Psoas muscle (tissue), 8 donors: ENCODE measurements around the gene SNRNP200. TPM values are rescaled to one million over a fixed set of nuclear protein-coding genes. Genes with fewer than 3 reads are reported as not detected.
A peak's percentile ranks its signal among the peaks of the same experiment; 100 is the strongest.

Source experiments
- ATAC-seq, 4 donors: fragments of 200-7000 bp; cut with Tn5 transposase; one replicate each; pipeline ENCODE4 v1.9.1; 2020; ENCODE audit warnings: moderate library complexity in 3 of 4, mild to moderate bottlenecking in 2 of 4
- DNase-seq, 2 donors: peaks; one replicate each; pipeline ENCODE4 v3.0.0-alpha.2; 2020
- H3K27ac ChIP-seq: fragments of 200-600 bp; one replicate; pipeline ENCODE4 v1.8.0; 2022
- H3K27me3 ChIP-seq, 3 donors: fragments of 200-600 bp in 1 of 3; one replicate each; pipeline versions ENCODE4 v1.6.1 to v1.8.0; 2013 to 2022; ENCODE audit warnings: low read length in 2 of 3, mild to moderate bottlenecking in 2 of 3, moderate library complexity in 1 of 3; ENCODE audit not compliant: insufficient read depth in 3 of 3
- H3K36me3 ChIP-seq, 2 donors: fragments of 200-600 bp in 1 of 2; one replicate each; pipeline versions ENCODE4 v1.6.1 to v1.8.0; 2013 to 2022; ENCODE audit warnings: low read depth in 1 of 2, mild to moderate bottlenecking in 1 of 2, moderate library complexity in 1 of 2; ENCODE audit not compliant: insufficient read depth in 1 of 2
- H3K4me1 ChIP-seq: fragments of 200-600 bp; one replicate; pipeline ENCODE4 v1.8.0; 2022
- H3K4me3 ChIP-seq: fragments of 200-600 bp; one replicate; pipeline ENCODE4 v1.8.0; 2022; ENCODE audit warnings: mild to moderate bottlenecking
- H3K9me3 ChIP-seq: fragments of 200-600 bp; one replicate; pipeline ENCODE4 v1.8.0; 2022
- CTCF ChIP-seq: fragments of 200-600 bp; IDR thresholded peaks from one replicate; pipeline ENCODE4 v1.8.0; 2022; ENCODE audit warnings: antibody characterized with exemption
- WGBS, 3 donors: extraction: QIAGEN DNeasy Blood & Tissue Kit; methylation state at CpG; one replicate each; pipeline versions ENCODE4 v1.1.6 to v1.1.7; 2013; 5-methylcytosine and 5-hydroxymethylcytosine counted together
- intact Hi-C, 2 donors: fragments of 100-400 bp; cut with DNase I; formaldehyde crosslinking; loops; one replicate each; pipeline versions ENCODE4 v1.11.0 to v1.14.2; 2022
- polyA plus RNA-seq, 3 donors: library from polyadenylated mRNA; stranded (reverse); fragments of 200-250 nt; gene quantifications; one replicate each; pipeline ENCODE4 v1.2.3, GENCODE V29; 2013
- total RNA-seq, 4 donors: library from RNA; stranded (reverse); fragmentation: NEBNext Ultra II Directional in 2 of 4; extraction: Animal tissue kit (Norgen Biotek cat#: 25700) in 2 of 4; gene quantifications; one replicate each; pipeline versions ENCODE4 v1.2.1 to v1.2.4, GENCODE V29; 2021 to 2023
- donor health status: healthy with polysubstance abuse.
- donor health status: DM: no; HTN: no; CAD: no; lungs with moderate emphysema.
- donor health status: Bipolar disorder and iron deficiency.
- donor health status: healthy.
- donor health status: DM: yes; HTN: yes; CAD: no.
- donor health status: DM: no; HTN: no; CAD: no.
- donor health status: DM: no; HTN: no; CAD: no.
- donor health status: DM: yes; HTN: yes; CAD: no.

SNRNP200 gene
- total and polyA plus RNA-seq, 7 donors: 47.6 to 83.1 (median 73.7) TPM

GRCh38 chr2:96326990-96327820, 21.9 kb upstream of the SNRNP200 start:
- H3K36me3 ChIP-seq: no peaks in the 10 kb centered on the region
- H3K9me3 ChIP-seq: no peaks in the 10 kb centered on the region
- TF ChIP-seq CTCF: no peak
- intact Hi-C loops: no loop called here
- DNase-seq (no peak), ATAC-seq (no peak)
- no peak overlapping the region for H3K27ac ChIP-seq
- H3K4me3 ChIP-seq: no peak overlapping the region
- H3K27me3 ChIP-seq: peaks cover 0 to 37% (median 14%) of the 10 kb centered on the region in 3 donors
- H3K4me1 ChIP-seq: no peaks in the 10 kb centered on the region
- WGBS, 3 donors: 91 to 95% (median 93%) methylated on average over 21 of the region's 21 CpGs

- H3K9me3 ChIP-seq: no peaks in the 10 kb centered on the region
- DNase-seq (no peak), ATAC-seq (no peak)
- peak overlapping the region; percentile 71 for H3K4me3 ChIP-seq
- WGBS, 3 donors: 90 to 93% (median 91%) methylated on average over 8 of the region's 8 CpGs
- intact Hi-C loops: no loop called here
- peaks cover 0 to 44% (median 14%) of the 10 kb centered on the region in 3 donors for H3K27me3 ChIP-seq
- H3K27ac ChIP-seq: no peak overlapping the region
- H3K4me1 ChIP-seq: no peaks in the 10 kb centered on the region
- H3K36me3 ChIP-seq: no peaks in the 10 kb centered on the region
- no peak for TF ChIP-seq CTCF
These were observed 21.2 kb upstream of the SNRNP200 start for GRCh38 chr2:96326564-96326963.

GRCh38 chr2:96325884-96326255, 20.5 kb upstream of the SNRNP200 start:
- WGBS, 3 donors: 44 to 51% (median 51%) methylated on average over 8 of the region's 8 CpGs
- ATAC-seq (no peak), DNase-seq (no peak)
- intact Hi-C loops: no loop called here
- no peaks in the 10 kb centered on the region for H3K4me1 ChIP-seq
- H3K27me3 ChIP-seq: peaks cover 0 to 51% (median 18%) of the 10 kb centered on the region in 3 donors
- TF ChIP-seq CTCF: no peak
- H3K9me3 ChIP-seq: no peaks in the 10 kb centered on the region
- peak overlapping the region; percentile 71 for H3K4me3 ChIP-seq
- no peaks in the 10 kb centered on the region for H3K36me3 ChIP-seq
- H3K27ac ChIP-seq: no peak overlapping the region

GRCh38 chr2:96325041-96325883, 19.9 kb upstream of the SNRNP200 start, which contains the start of gene ITPRIPL1:
ITPRIPL1 (plus strand) TSS chr2:96325317; CDS start chr2:96325840, 523 bp downstream.
- TF ChIP-seq CTCF: no peak
- no peaks in the 10 kb centered on the region for H3K36me3 ChIP-seq
- H3K4me3 ChIP-seq: peak within 1 kb of the TSS; percentile 71
- no peaks in the 10 kb centered on the region for H3K4me1 ChIP-seq
- DNase-seq (peak in 1 of 2 donors; percentile 27), ATAC-seq (peak in 1 of 4 donors; percentile 33)
- WGBS, 3 donors: 5 to 7% (median 6%) methylated on average over 56 to 58 of the region's 58 CpGs
- H3K27me3 ChIP-seq: peaks cover 0 to 56% (median 20%) of the 10 kb centered on the region in 3 donors
- no peaks in the 10 kb centered on the region for H3K9me3 ChIP-seq
- intact Hi-C loops: no loop called here
- H3K27ac ChIP-seq: peak within 1 kb of the TSS; percentile 3
